Measurements from ENCODE around the gene FAM53A.

The FAM53A gene

GRCh38 chr4:1653776-1654175 lies 30.3 kb downstream of the FAM53A start:
- H3K27me3 ChIP-seq: no peaks in the 10 kb centered on the region
- H3K4me3 ChIP-seq: no peak overlapping the region
- intact Hi-C loops (cut with DNase I; ENCODE audit: low total_unique reads): no loop called here
- H3K36me3 ChIP-seq: peaks cover 0 to 10% (median 0%) of the 10 kb centered on the region in 3 donors
- H3K9me3 ChIP-seq: no peaks in the 10 kb centered on the region
- TF ChIP-seq CTCF (IDR thresholded peaks at IDR 0.05): no peak
- DNase-seq: no peak
- no peaks in the 10 kb centered on the region for H3K4me1 ChIP-seq
- H3K27ac ChIP-seq: no peak overlapping the region

DNA sequence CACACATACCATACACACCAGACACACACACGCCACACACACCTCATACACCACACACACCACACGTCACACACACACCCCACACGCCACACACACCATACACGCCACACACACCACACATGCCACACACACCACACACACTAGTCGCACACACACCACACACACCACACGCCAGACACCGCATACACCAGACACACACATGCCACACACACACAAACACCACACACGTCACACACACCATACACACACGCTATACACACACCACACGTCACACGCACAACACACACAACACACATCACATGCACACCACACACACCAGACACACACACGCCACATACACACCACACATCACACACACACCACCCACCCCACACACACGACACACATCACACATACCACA lies 32.0 kb downstream of the FAM53A start:
- H3K4me1 ChIP-seq: no peaks in the 10 kb centered on the region
- H3K9me3 ChIP-seq: no peaks in the 10 kb centered on the region
- TF ChIP-seq CTCF (IDR thresholded peaks at IDR 0.05): no peak
- no peaks in the 10 kb centered on the region for H3K27me3 ChIP-seq
- peaks cover 0 to 10% (median 0%) of the 10 kb centered on the region in 3 donors for H3K36me3 ChIP-seq
- no peak overlapping the region for H3K4me3 ChIP-seq
- no peak overlapping the region for H3K27ac ChIP-seq
- intact Hi-C loops (cut with DNase I; ENCODE audit: low total_unique reads): no loop called here
- DNase-seq: no peak

- no peak for TF ChIP-seq CTCF (IDR thresholded peaks at IDR 0.05)
- DNase-seq: no peak
- Histone ChIP-seq H3K4me1 (no peaks in the 10 kb centered on the region), H3K9me3 (no peaks in the 10 kb centered on the region), H3K4me3 (no peak overlapping the region), H3K36me3 (peaks cover 0 to 6% (median 0%) of the 10 kb centered on the region in 3 donors), H3K27me3 (no peaks in the 10 kb centered on the region), H3K27ac (no peak overlapping the region)
- intact Hi-C loops (cut with DNase I; ENCODE audit: low total_unique reads): no loop called here
Measured at GRCh38 chr4:1651609-1652008, 32.5 kb downstream of the FAM53A start.

DNA sequence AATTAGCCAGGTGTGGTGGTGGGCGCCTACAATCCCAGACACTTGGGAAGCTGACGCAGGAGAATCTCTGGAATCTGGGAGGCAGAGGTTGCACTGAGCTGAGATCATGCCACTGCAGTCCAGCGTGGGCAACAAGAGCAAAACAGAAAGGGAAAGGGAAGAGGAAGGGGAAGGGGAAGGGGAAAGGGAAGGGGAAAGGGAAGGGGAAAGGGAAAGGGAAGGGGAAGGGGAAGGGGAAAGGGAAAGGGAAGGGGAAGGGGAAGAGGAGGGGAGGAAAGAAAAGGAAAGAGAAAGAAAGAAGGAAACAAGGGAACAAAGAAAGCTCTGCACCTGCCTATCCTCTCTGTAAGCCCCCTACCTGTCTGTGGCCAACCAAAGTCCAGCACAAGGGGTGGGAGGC lies 35.2 kb downstream of the FAM53A start:
- no peak for DNase-seq
- no peak for TF ChIP-seq CTCF (IDR thresholded peaks at IDR 0.05)
- Histone ChIP-seq H3K27me3 (no peaks in the 10 kb centered on the region), H3K4me1 (peaks cover 0 to 13% (median 10%) of the 10 kb centered on the region in 4 donors), H3K27ac (no peak overlapping the region), H3K36me3 (no peaks in the 10 kb centered on the region), H3K9me3 (no peaks in the 10 kb centered on the region), H3K4me3 (no peak overlapping the region)
- intact Hi-C loops (cut with DNase I; ENCODE audit: low total_unique reads): no loop called here

DNA sequence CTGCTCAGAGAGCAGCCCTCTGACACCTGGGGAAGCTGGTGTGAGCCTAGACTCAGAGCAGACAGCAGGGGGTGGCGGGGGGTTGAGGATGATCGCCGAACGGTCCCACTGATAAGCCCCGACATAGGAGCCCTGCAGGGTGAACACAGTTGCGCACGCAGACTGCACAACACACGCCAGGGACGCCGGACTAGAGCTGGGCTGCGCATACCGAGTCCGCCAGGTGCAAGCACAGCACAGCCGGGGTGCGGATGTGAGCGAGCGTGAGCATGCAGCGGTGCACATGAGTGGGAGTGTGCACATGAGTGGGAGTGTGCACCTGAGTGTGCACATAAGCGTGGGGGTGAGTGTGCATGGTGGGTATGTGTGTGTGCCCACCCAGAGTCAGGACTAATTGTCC lies 36.7 kb downstream of the FAM53A start:
- H3K27me3 ChIP-seq: no peaks in the 10 kb centered on the region
- no peak overlapping the region for H3K4me3 ChIP-seq
- peaks cover 0 to 13% (median 10%) of the 10 kb centered on the region in 4 donors for H3K4me1 ChIP-seq
- no peak overlapping the region for H3K27ac ChIP-seq
- DNase-seq: no peak
- intact Hi-C loops (cut with DNase I; ENCODE audit: low total_unique reads): no loop called here
- no peaks in the 10 kb centered on the region for H3K36me3 ChIP-seq
- TF ChIP-seq CTCF (IDR thresholded peaks at IDR 0.05): no peak
- no peaks in the 10 kb centered on the region for H3K9me3 ChIP-seq

GRCh38 chr4:1646690-1647089 lies 37.4 kb downstream of the FAM53A start:
- Histone ChIP-seq H3K27ac (no peak overlapping the region), H3K36me3 (no peaks in the 10 kb centered on the region), H3K9me3 (no peaks in the 10 kb centered on the region), H3K27me3 (no peaks in the 10 kb centered on the region), H3K4me1 (peaks cover 0 to 13% (median 10%) of the 10 kb centered on the region in 4 donors), H3K4me3 (no peak overlapping the region)
- intact Hi-C loops (cut with DNase I; ENCODE audit: low total_unique reads): no loop called here
- no peak for DNase-seq
- TF ChIP-seq CTCF (IDR thresholded peaks at IDR 0.05): no peak
